IMR-90 (cell line): ENCODE results near the gene VCP. TPM values are rescaled to one million over a fixed set of nuclear protein-coding genes. Genes with fewer than 3 reads are reported as not detected.

ENCODE experiments used
- ATAC-seq: fragments of 200-7000 bp; cut with Tn5 transposase; 2 replicates; pipeline ENCODE4 v1.9.1; 2020; ENCODE audit warnings: low read depth, mild to moderate bottlenecking, moderate library complexity
- BruUV-seq: library from RNA; stranded (reverse); fragments of 400-500 nt; replicated peaks from 2 replicates; lab custom pipeline; 2021; lab: Mats Ljungman, UMichigan
- CTCF ChIA-PET: fragments of 300-600 bp; formaldehyde crosslinking; extraction: SDS; loops from one replicate; lab custom pipeline; 2021; ENCODE audit warnings: antibody characterized with exemption; lab: Yijun Ruan, JAX
- POLR2A ChIA-PET: fragments of 300-600 bp; sonication (Branson Sonifier 250); formaldehyde crosslinking; loops from one replicate; lab custom pipeline; 2022; ENCODE audit warnings: antibody characterized with exemption; ENCODE audit not compliant: unreplicated experiment; lab: Charles Lee
- DNase-seq: peaks from one replicate; pipeline ENCODE4 v3.0.0; 2013
- H2AFZ ChIP-seq: replicated peaks from 2 replicates; pipeline ENCODE3; 2013; ENCODE audit warnings: low read length, mild to moderate bottlenecking; ENCODE audit not compliant: poor library complexity
- H2AK5ac ChIP-seq: 2 replicates; pipeline ENCODE4 v1.6.1; 2013; ENCODE audit warnings: low read depth, low read length, inconsistent platforms
- H2AK9ac ChIP-seq: replicated peaks from 2 replicates; pipeline ENCODE3; 2013; ENCODE audit warnings: mild to moderate bottlenecking, low read depth, low read length, moderate library complexity; ENCODE audit not compliant: poor library complexity
- H2BK120ac ChIP-seq: 2 replicates; pipeline ENCODE4 v1.6.1; 2013; ENCODE audit warnings: low read depth, low read length, inconsistent platforms
- H2BK15ac ChIP-seq: 3 replicates; pipeline ENCODE4 v1.6.1; 2013; ENCODE audit warnings: low read depth, low read length, inconsistent platforms
- H2BK20ac ChIP-seq: 2 replicates; pipeline ENCODE4 v1.6.1; 2013; ENCODE audit warnings: low read depth, mild to moderate bottlenecking, inconsistent platforms, low read length, moderate library complexity
- H2BK5ac ChIP-seq: 2 replicates; pipeline ENCODE4 v1.6.1; 2013; ENCODE audit warnings: mild to moderate bottlenecking, low read depth, low read length, inconsistent platforms; ENCODE audit not compliant: poor library complexity, severe bottlenecking
- H3K14ac ChIP-seq: replicated peaks from 2 replicates; pipeline ENCODE4 v1.6.1; 2013; ENCODE audit warnings: low read depth, low read length, inconsistent platforms
- H3K18ac ChIP-seq: 2 replicates; pipeline ENCODE4 v1.6.1; 2013; ENCODE audit warnings: low read depth, low read length, control low read depth
- H3K23ac ChIP-seq: 2 replicates; pipeline ENCODE4 v1.6.1; 2013; ENCODE audit warnings: low read depth, low read length, inconsistent platforms
- H3K27ac ChIP-seq: 2 replicates; pipeline ENCODE4 v1.5.1; 2013; ENCODE audit warnings: mild to moderate bottlenecking, control low read depth, low read length; ENCODE audit not compliant: insufficient read depth
- H3K27me3 ChIP-seq: 2 replicates; pipeline ENCODE4 v1.6.1; 2013; ENCODE audit warnings: low read length; ENCODE audit not compliant: control insufficient read depth, insufficient read depth
- H3K36me3 ChIP-seq: 2 replicates; pipeline ENCODE4 v1.6.1; 2013; ENCODE audit warnings: low read length, mixed read lengths; ENCODE audit not compliant: control insufficient read depth, insufficient read depth
- H3K4ac ChIP-seq: 2 replicates; pipeline ENCODE4 v1.6.1; 2013; ENCODE audit warnings: low read depth, low read length, inconsistent platforms
- H3K4me1 ChIP-seq: 2 replicates; pipeline ENCODE4 v1.6.1; 2013; ENCODE audit warnings: low read length, mixed read lengths; ENCODE audit not compliant: control insufficient read depth, insufficient read depth
- H3K4me2 ChIP-seq: 2 replicates; pipeline ENCODE4 v1.6.1; 2013; ENCODE audit warnings: low read depth, mild to moderate bottlenecking, control low read depth, low read length, moderate library complexity
- H3K4me3 ChIP-seq: 2 replicates; pipeline ENCODE4 v1.5.1; 2013; ENCODE audit warnings: low read depth, mild to moderate bottlenecking, control low read depth, low read length, moderate library complexity; ENCODE audit not compliant: insufficient read depth
- H3K56ac ChIP-seq: 2 replicates; pipeline ENCODE4 v1.6.1; 2013; ENCODE audit warnings: low read length, inconsistent platforms; ENCODE audit not compliant: insufficient read depth; ENCODE audit errors: extremely low read depth
- H3K79me1 ChIP-seq, 2 experiments: 2 replicates each; pipeline ENCODE4 v1.6.1; 2013; ENCODE audit warnings: low read length in 2 of 2, inconsistent platforms in 1 of 2, low read depth in 1 of 2
- H3K9ac ChIP-seq: 2 replicates; pipeline ENCODE4 v1.6.1; 2013; ENCODE audit warnings: low read depth, low read length, control low read depth
- H3K9me1 ChIP-seq: 2 replicates; pipeline ENCODE4 v1.6.1; 2013; ENCODE audit warnings: low read length, inconsistent platforms; ENCODE audit not compliant: insufficient read depth
- H3K9me3 ChIP-seq: 2 replicates; pipeline ENCODE4 v1.6.1; 2013; ENCODE audit warnings: low read length; ENCODE audit not compliant: control insufficient read depth, insufficient read depth
- H4K20me1 ChIP-seq: 2 replicates; pipeline ENCODE4 v1.6.1; 2013; ENCODE audit warnings: low read length, inconsistent platforms; ENCODE audit not compliant: insufficient read depth
- H4K5ac ChIP-seq: 2 replicates; pipeline ENCODE4 v1.6.1; 2013; ENCODE audit warnings: mild to moderate bottlenecking, low read depth, low read length, control low read depth
- H4K8ac ChIP-seq, 2 experiments: 2 replicates each; pipeline ENCODE4 v1.6.1; 2013; ENCODE audit warnings: low read depth in 2 of 2, low read length in 2 of 2, control low read depth in 1 of 2, inconsistent platforms in 1 of 2
- H4K91ac ChIP-seq: 2 replicates; pipeline ENCODE4 v1.6.1; 2013; ENCODE audit warnings: low read depth, low read length, inconsistent platforms; ENCODE audit not compliant: insufficient read depth
- BHLHE40 ChIP-seq: fragments of 150-350 bp; IDR thresholded peaks from 2 replicates; pipeline ENCODE4 v1.6.1; 2016; ENCODE audit warnings: mild to moderate bottlenecking, low read depth, low read length
- CEBPB ChIP-seq: IDR thresholded peaks from 2 replicates; pipeline ENCODE4 v1.6.1; 2012; ENCODE audit warnings: low read depth, low read length, improper control_type of control experiment
- MAZ ChIP-seq: IDR thresholded peaks from 2 replicates; pipeline ENCODE4 v1.6.1; 2012; ENCODE audit warnings: low read depth, mild to moderate bottlenecking, low read length, improper control_type of control experiment, moderate library complexity, borderline replicate concordance
- MXI1 ChIP-seq: IDR thresholded peaks from 2 replicates; pipeline ENCODE4 v1.6.1; 2012; ENCODE audit warnings: low read depth, mild to moderate bottlenecking, low read length, moderate library complexity, borderline replicate concordance
- USF2 ChIP-seq: fragments of 150-350 bp; IDR thresholded peaks from 2 replicates; pipeline ENCODE4 v1.6.1; 2017; ENCODE audit warnings: mild to moderate bottlenecking, antibody characterized with exemption, low read length, low read depth
- WGBS, 2 experiments: methylation state at CpG; one replicate each; pipeline versions ENCODE4 v1.1.5 to v1.1.7; 2013; ENCODE audit warnings: missing lambda C conversion rate in 2 of 2; ENCODE audit not compliant: insufficient read length in 1 of 2; ENCODE audit errors: extremely low coverage in 2 of 2; 5-methylcytosine and 5-hydroxymethylcytosine counted together
- dilution Hi-C: fragments of 300-500 bp; cut with HindIII; formaldehyde crosslinking; loops from one replicate; pipeline ENCODE4 v1.14.3; 2018; ENCODE audit warnings: low sequenced_read_pairs; ENCODE audit not compliant: unreplicated experiment
- in situ Hi-C: fragments of 300-500 bp; cut with MboI; formaldehyde crosslinking; loops from 3 replicates; pipeline ENCODE4 v1.14.3; 2019; ENCODE audit warnings: low sequenced_read_pairs, inconsistent platforms, mixed read lengths
- intact Hi-C: fragments of 100-400 bp; cut with micrococcal nuclease; formaldehyde crosslinking; loops from 2 replicates; pipeline ENCODE4 v1.10.0; 2022
- polyA plus RNA-seq, 3 experiments: library from polyadenylated mRNA; depleted of rRNA; stranded (reverse); fragments of >200 nt; gene quantifications; 2 replicates each; pipeline ENCODE4 v1.2.3, GENCODE V29; 2012; ENCODE audit warnings: low replicate concordance in 1 of 3
- total RNA-seq: library from RNA; depleted of rRNA; stranded (reverse); fragments of >200 nt; gene quantifications from 2 replicates; pipeline ENCODE4 v1.2.3, GENCODE V29; 2012

Gene VCP
- total and polyA plus RNA-seq, 2 of the 4 experiments (the other 2 are of a cell fraction), result 292 to 516 TPM

- dilution Hi-C loops, result no loop called here
- in situ Hi-C loops, result loop anchor here (5.0 kb wide), 2 partner anchors 361 to 436 kb away; no protein-coding TSS in a partner anchor
Observed at GRCh38 chr9:35115680-35116538, 43.5 kb upstream of the VCP start, which contains the start of gene ATOSB. Gene ATOSB, minus strand, starts transcription at chr9:35115862. Its CDS starts 7,588 bp downstream, at chr9:35108274.

More at GRCh38 chr9:35115680-35116538, 43.5 kb upstream of the VCP start, which contains the start of gene ATOSB:
- H2BK120ac ChIP-seq, result peak within 1 kb of the TSS; percentile 83
- peak within 1 kb of the TSS; percentile 92; the same call in 1 of the 3 replicates for H2BK15ac ChIP-seq
- H4K91ac ChIP-seq, result peak within 1 kb of the TSS; percentile 94
- H3K27ac ChIP-seq, result peak within 1 kb of the TSS; percentile 85
- H3K27me3 ChIP-seq, result no peaks in the 10 kb centered on the region
- BruUV-seq, result no TSS peak
- ATAC-seq, result peak; percentile 46
- peak within 1 kb of the TSS; percentile 90 for H2AK5ac ChIP-seq
- peak within 1 kb of the TSS; percentile 99 for H2AK9ac ChIP-seq
- H3K9me3 ChIP-seq, result no peaks in the 10 kb centered on the region
- peak within 1 kb of the TSS; percentile 84; the same call in 1 of the 2 replicates for H3K56ac ChIP-seq
- peak within 1 kb of the TSS; percentile 73 for H3K23ac ChIP-seq
- peak within 1 kb of the TSS; percentile 87 for H2BK5ac ChIP-seq
- H4K20me1 ChIP-seq, result peaks cover 8% of the 10 kb centered on the region; the same call in 1 of the 2 replicates
- CTCF ChIA-PET, result interaction anchor here (0.6 to 1.2 kb wide), 3 partner anchors 78 to 438 kb away, joined by 3 to 6 read pairs (median 5); no protein-coding TSS in a partner anchor
- POLR2A ChIA-PET, result no interaction called here
- TF ChIP-seq CEBPB (no peak), USF2 (peak; percentile 88), BHLHE40 (peak; percentile 93), MAZ (peak; percentile 71), MXI1 (peak; percentile 91)
- peaks cover 11 to 33% of the 10 kb centered on the region in 2 experiments; a peak in 3 of 4 replicates for H3K79me1 ChIP-seq
- H3K4me2 ChIP-seq, result peak within 1 kb of the TSS; percentile 98
- H3K14ac ChIP-seq, result peak within 1 kb of the TSS; percentile 94
- DNase-seq, result peak; percentile 93
- H3K18ac ChIP-seq, result peak within 1 kb of the TSS; percentile 26
- H3K4ac ChIP-seq, result peak within 1 kb of the TSS; percentile 86
- intact Hi-C loops, result loop anchor here (1.0 to 5.0 kb wide), 7 partner anchors 46 to 486 kb away; partner anchors contain the start of gene UNC13B
- peak within 1 kb of the TSS; percentile 57 for H2BK20ac ChIP-seq
- no peaks in the 10 kb centered on the region for H3K36me3 ChIP-seq
- H3K4me1 ChIP-seq, result peaks cover 16% of the 10 kb centered on the region
- H3K9ac ChIP-seq, result peak within 1 kb of the TSS; percentile 80
- H3K9me1 ChIP-seq, result no peaks in the 10 kb centered on the region; the same call in 1 of the 2 replicates
- peak within 1 kb of the TSS; percentile 76 for H4K5ac ChIP-seq
- H2AFZ ChIP-seq, result peak within 1 kb of the TSS; percentile 91
- WGBS, 2 experiments, result 0% methylated on average over 3 of the region's 54 CpGs; no CpG with 5 or more reads in 1 of the 2 experiments
- H4K8ac ChIP-seq, result peak within 1 kb of the TSS; percentile 76 to 77
- peak within 1 kb of the TSS; percentile 88 for H3K4me3 ChIP-seq
